HG03045 (cell line): ENCODE results near the gene RALGPS1.

Experiments used
- ATAC-seq: cut with Tn5 transposase; IDR thresholded peaks from one replicate; pipeline ENCODE4 v1.9.1; 2021; ENCODE audit warnings: mild to moderate bottlenecking, moderate library complexity; ENCODE audit not compliant: unreplicated experiment

RALGPS1 gene

DNA sequence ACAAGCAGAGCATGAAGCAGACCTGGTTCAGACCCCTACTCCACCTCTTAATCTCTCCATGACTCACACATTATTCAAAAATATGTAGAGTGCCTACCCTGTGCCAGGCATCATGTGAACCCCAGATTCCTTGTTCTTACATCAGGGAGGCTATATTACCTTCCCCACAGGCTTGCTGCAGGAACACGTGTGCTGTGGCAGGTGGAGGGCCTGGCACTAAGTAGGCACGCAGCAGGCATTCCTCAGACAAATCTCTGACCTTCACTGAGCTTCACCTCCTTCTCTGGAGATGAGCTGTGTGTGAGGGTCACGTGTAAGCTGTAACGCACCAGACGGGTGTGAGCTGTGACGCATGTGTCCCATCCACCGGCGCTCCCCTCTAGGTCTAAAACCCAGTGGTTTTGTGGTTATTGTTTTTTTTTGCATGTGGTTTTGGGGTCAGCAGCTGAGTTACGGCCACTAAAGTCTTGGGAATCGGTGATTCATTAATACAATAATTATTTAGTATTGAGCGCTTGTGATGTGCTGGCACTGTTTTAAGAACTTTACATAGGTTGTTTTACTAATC, 177.5 kb downstream of the RALGPS1 start:
- ATAC-seq = no peak

DNA sequence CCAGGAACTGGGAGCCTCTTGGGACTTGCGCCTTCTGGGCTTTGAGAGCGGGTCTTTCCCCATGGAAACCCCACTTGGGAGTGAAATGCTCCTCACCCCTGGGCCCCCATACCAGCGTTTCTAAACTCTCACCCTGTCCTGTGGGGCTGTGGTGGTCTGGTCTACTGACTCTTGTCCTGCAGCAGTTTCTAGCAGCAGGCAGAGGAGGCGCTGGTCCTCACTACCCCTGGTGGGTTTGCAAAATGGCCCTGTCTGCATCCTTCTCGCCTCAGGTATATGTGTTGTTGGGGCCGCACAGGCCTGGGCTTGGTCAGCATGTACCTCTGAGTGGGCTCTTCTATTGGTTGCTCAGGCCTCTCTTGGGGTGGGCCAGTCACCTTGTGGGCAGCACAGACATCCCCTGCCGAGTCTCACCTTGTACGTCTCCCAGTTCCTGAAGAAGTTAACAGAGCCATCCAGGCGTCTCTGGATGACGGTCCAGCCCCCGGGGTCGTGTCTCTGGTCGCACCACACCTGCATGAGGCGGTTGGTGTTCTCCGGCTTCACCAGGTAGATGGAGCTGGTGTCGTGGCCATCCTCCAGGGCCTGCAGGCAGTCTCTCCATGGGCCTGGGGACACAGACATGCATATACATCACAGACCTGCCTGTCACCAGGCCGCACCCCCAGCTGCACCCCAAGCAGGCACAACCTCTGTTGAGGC, 178.9 kb downstream of the RALGPS1 start:
- ATAC-seq = no peak

DNA sequence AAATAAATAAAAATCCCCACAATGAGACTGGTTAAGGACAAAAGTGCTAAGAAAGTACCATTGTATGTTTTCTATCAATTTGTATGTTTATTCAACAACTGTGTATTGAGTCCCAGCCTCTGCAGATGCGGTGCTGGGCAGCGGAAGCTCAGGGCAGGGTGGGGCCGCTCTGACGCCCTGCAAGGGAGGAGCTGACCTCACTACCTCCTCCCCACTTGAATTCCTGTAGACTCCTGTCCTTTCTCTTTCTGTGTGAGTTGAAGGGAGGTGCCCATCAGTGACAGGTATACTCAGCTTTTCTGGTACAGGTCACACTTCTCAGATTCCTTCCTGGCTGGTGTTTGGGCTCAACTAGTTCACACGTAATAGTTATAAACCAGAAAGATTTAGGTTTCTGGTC, 180.8 kb downstream of the RALGPS1 start:
- no peak for ATAC-seq

DNA sequence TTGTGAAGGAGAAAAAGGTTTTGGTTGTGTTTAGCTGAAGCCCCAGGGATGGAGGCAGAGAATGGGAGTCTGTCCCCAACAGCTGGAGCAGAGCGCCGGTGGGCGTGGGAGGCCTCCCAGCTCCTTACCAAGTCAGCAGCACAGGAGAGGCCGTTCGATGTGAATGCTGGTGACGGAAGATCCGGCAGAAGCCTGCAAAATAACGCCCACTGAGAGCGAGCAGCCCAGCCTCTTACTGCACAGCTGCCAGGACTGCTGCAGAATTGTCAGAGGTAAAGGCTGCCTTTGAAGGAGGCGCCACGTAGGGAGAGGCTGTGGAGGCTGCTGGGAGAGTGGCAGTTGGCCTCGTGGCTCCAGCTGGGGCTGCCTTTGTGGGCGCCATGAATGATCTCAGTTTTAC, 181.6 kb downstream of the RALGPS1 start:
- ATAC-seq = no peak

DNA sequence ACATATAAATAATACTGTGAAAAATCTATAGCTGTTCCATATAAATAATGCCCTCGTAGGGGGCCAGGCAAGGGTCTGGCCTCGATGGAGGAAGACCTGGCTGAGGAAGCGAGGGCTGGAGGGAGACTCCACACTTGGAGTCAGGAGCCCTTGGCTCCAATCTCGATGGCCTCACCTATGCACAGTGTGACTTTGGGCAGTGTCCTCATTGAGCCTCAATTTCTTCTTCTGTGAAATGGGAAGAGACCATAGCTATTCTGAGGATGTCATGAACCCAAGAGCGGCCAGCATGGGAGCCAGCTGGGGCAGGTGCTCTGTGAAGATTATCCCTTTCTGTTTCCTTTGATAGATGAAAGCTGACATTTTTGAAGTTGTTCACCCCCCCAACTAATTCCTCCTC, 183.1 kb downstream of the RALGPS1 start:
- no peak for ATAC-seq

DNA sequence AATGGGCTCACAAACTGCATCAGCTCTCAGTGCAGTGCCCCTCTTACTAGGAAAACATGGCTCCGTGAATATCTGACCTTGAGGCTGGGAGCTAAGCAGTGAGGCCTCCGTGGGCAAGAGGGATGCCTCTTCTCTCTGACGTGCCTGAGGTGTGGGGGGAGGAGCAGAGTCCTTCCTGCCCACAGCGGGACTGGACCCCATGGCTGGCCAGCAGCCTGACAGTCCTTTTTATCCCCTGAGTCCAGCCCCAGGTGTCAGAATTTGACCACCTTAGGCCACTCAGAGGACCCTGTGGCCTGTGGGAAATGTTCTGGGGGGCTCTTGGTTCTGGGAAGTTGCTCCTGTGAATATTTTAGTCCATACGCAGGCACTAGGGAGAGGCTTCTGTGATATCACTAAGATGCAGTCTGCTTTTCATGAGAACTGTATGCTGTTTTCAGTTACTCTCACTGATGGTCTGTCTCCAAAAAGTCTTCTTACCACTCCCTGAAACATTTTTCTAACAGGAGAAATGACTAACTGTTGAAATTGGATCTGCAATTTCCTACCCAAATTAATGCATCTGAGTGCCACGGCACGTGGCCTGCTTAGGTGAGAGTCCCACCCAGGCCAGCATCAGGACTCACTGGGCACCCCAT, 184.5 kb downstream of the RALGPS1 start:
- no peak for ATAC-seq

DNA sequence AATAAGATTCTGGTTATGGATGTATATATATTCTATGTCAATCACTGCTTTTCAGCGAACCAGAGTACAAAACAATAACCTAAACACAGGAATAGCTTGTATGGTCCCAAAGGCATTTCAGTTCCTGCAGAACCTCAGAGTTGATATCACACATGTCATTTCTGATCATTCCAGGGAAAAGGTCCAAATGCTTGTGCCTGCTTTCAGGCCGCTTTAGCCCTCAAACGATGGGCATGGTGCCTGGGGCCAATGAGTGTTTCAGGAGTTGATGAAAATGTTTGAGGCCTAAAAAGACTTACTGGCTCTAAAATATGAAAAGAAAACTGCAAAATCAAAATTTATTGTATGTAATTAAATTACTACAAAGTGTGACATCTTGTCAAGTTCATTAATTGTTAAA, 185.1 kb downstream of the RALGPS1 start:
- no peak for ATAC-seq

DNA sequence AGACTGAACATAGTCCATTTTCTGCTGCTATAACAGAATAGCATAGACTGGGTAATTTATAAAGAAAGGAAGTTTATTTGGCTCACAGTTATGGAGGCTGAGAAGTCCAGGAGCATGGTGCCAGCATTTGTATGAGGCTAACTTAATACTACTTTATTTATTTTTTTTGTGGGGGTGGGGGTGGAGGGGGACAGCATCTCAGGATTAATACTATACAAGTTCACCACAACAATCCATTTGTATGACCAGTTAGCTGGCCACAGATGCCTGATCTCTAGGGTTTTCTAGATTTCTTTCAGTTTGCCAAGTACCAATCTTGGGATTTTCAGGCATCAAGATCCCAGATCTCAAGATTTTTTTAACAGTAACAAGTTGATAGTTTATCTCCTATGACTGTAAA, 187.6 kb downstream of the RALGPS1 start:
- ATAC-seq = no peak

DNA sequence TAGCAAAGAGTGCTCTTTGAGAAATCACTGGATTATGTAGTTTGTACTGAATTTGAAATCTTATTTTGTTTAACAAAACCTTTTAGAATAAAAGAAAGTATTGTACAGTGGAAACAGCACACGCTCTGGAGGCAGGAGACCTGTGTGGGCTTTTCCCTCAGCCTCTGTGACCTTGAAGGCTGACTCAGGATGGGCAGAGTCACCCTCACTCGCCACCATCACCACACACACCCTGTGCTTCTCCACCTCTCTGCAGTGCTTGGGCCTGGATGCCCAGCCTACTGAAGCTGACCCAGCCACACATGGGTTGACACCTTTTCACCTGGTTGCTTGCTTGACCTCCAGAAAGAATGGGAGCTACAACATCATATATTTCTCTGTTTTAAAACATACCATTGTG, 188.2 kb downstream of the RALGPS1 start:
- ATAC-seq = no peak

DNA sequence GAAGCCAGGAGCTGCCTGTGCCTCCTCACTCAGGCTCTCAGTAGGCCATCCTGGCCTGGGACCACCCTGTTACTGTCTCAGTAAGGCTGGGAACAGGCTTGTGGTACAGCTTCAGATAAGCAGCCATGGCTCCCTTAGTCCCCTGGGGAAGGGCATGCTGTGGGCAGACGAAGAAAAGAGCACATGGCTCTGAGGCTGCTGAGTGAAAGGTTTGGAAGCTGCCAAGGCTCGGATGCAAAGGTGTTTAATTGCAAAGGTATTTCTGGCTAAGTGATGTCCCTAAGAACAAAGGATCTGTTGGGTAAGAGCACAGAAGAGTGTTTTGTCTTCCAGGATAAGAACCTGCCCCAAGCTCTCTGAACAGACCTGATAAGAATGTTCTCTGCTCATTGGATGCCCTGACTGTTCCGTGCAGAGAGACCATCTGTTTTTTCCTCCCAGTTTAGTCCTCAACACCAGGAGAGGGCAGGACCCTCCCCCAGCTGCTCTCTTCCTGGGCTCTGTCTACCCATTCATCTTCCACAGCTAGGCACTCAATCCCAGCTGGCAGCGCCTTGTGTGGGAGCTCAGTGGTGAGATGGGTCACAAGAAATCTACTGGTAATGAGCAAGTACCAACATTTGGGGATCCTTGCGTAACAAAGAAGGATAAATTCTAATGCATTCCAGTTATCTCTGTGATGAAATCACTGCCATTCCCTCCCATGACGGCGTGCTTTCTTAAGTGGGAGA, 190.2 kb downstream of the RALGPS1 start:
- ATAC-seq = no peak

DNA sequence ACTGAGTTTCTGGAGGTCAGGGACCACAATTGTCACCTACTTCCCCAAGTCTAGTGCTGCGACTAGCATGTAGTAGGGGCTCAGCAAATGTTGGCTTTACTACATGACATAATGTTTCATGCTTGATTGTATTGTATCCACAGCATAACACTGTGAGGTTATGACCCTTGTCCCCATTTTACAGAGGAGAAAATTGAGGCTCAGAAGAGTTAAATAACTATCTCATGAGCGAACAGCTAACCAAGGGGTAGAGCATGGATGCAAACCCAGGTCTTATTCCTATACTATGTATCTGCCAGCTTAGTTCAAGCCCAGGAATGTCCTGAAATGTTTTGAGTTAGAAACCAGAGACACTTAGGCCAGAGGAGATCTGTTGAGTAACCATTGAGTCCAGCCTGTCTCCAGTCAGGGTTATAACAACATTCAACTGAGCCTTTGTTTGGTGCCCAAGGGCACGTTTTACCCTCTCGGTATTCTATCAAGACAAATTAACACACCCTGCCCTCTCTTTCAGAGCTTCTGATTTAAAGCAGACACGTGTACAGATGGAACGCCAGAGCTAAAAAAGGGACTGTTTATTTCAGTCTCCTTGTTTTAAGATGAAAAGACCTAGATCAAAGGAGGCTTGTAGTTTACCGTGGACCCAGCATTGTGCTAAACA, 191.4 kb downstream of the RALGPS1 start:
- ATAC-seq = no peak

DNA sequence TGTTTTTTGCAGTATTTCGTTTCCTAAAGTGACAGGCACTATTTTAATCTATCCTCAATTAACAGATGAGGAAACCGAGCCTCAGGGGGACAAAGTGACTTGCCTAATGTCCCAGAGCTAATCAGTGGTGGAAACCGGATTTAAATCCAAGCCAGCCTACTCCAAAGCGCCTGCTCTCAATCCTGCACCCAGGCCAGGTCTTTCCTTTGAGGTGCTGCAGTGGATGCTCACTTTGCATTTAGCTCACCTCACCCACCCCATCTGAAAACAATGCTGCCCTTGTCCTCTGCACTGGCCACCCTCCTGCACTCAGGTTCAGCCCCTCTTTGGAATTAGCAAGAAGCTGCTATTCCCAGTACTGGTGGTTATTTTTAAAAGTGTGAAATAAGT, 191.9 kb downstream of the RALGPS1 start:
- no peak for ATAC-seq

DNA sequence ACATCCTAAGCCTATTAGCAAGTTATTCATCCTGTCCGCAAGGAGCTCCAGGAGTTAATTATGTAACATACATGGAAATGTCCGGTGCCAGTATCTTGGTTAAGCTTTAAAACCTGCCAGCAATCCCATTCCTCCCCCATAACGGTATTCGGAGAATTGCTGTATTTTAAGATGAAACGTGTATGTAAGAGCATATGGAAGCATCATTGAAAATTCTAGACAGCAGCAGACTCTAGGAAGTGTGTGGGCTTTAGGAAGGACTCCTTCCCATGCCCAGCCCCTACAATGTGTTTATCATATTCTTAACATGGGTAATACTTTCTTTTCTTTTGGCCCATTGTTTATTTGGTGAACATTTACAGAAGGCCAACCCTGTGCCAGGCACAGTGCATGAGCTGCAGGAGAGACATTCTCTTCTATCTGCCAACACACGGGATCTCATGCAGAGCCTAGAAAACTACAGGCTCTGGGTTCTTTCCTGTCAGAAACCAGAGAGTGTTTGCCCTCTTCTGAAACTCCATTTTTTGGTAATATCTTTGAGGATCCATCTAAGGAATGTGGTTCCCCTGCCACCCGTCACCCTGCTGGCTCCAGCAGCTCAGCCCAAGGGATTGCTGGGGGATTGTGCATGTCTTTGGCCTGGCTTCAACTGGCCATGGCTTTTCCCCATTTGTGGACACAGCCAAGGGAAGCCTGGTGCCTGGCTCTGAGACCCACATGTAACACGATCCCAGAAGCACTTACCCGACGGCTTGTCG, 192.8 kb downstream of the RALGPS1 start:
- ATAC-seq = no peak

DNA sequence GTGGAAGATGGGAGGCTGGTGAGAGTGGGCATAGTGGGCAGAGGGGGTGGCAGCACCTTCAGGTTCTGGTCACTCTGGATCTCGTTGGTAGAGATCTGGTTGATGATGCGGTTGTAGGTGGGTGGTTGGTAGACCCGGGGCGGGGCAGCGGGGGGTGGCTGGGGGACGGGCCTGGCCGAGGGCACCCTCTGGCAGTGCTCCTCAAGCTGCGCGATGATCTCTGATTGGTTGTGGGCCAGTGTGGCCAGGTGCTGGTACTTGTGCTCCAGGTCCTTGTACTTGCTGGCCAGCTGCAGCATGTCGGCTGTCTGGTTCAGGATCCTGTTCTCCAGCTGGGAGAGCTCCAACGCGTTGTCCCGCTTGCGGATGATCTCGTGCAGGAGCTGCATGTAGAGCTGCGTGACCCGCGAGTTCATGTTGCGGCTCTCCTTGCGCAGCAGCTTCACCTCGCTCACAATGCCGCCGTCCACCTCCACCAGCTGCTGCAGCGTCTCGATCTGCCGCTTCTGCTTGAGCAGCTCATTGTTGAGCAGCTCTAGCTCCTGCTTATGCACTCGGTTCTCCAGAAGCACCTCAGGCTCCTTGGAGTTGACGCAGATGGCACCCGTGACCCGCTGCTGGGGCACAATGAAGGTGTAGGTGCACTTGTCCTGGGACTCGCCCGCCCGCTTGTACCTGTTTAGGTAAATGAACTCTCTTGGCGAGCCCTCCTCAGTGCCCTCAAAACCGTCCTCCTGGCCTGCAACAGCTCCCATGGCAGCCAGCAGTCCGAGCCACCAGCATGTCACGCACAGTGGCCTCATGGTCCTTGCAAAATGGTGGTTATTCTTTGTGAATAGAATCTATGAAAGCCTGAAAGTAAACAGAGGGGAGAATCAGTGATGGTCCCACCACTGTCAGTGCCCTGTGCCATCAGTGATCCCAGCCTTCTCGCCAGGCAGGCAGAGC, 193.6 kb downstream of the RALGPS1 start:
- ATAC-seq = no peak

DNA sequence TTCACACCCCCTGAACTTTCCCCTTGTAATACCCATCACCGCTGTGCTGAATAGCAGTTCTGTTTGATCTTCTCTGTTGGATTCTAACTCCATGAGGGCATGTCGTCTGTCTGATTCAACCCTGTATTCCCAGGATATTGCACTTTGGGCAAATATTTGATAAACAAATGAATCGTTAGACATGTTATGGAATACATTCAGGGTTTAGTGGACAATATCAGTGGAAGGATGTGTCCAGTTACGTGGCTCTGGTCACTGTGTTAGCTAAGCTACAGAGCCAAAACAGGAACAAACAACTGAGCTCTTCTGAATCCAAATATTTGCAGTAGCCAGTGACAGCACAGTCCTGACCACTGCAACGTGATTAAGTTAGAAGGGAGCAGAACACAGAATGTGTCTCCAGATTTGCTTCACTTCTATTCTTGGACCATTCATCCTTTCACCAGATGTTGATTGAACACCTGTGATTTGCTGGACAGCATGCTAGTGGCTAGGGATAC, 194.7 kb downstream of the RALGPS1 start:
- no peak for ATAC-seq

DNA sequence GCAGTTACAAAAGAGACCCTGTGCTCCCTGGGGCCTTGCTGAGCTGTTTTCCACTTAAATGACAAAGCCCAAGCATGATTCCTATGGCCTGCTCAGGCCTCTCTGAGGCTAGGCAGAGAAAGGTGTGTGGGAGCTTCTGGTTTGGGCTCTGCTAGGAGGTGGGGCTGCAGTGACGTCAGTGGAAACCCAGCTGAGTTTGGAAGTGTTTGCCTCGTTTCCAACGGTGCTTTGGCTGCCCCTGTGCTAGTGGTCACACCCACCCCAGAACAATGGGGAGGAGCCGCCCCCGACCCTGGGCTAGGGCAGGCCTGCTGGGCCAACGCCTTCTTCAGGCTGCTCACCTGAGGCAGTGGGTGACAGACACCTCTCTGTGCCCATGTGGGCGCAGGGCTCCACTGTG, 197.5 kb downstream of the RALGPS1 start:
- no peak for ATAC-seq

DNA sequence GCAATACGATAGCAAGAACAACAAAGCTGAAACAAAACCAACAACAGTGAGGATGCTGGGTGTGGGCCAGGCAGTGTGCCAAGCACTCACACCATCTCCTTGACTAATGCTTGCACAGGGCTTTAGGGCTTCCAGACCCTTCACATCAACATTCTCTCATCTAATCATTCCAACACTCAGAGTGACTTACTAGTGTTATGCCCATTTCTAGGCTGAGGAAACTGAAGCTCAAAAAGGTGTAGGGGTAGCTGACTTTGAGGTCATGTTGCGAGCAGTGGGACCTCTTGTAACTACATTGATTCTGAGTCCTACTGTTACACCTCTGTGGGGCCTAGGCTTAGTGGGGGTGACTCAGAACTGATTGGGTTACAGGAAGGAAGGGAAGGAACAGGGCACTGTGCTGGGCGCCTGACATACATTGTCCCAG, 198.2 kb downstream of the RALGPS1 start:
- no peak for ATAC-seq

DNA sequence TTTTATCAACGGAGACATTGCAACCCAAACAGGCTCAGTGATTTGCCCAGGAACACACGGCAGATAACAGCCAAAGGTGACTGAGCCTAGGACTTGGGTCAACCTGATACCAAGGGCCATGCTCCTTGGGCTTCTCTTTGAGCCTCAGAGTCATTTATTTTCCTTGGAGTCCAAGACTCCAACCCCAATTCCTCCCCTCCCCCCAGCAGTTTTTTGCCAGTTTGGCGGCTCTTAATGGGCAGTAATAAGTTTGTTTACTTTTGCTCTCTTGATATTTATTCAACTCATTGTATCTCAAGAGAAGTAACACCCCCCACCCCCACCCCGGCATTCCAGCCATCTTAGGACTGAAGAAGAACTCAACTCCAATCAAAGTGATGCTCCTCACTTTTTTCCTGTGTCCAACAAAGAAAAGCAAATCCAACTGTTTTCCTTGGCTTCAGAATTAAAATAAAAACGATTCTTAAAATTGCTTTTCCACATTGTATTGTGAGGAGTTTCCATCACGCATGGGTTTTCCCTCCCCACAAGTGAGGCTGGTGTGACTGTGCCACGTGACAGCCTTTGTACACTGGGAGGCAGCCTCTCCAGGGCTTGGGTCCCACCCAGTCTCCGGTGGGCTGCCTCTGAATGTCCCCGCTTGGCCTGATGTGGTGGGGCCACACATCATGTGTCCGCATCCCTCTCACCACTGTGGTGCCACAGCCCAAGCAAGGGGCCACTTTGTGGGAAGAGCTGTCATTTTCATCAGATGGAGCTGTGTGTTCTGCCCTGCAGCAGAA, 198.8 kb downstream of the RALGPS1 start:
- no peak for ATAC-seq

DNA sequence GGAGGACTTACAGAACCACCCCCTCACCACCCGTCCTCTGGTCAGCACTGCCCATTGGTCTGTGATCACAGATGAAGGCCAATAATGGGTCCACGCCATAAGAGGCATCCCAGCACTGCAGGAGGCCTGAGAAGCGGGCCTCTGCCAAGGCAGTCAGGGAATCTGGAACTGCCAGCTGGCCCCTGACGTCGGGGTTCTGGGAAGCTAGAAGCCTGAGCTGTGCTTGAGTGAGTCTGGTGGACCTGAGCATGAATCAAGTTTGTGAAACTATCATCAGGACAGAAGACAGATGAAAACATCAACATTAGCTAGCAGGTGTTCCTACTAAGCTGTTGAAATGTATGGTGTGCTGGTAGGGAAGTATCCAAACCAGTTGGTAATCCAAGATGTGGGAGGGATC, 200.0 kb downstream of the RALGPS1 start:
- ATAC-seq = no peak
